Gastroesophageal sphincter (tissue), 3 donors: ENCODE data around the gene KCNJ10.

Experiments
- CTCF ChIP-seq, 4 experiments: fragments of 200-600 bp in 2 of 4; fragments of 450-650 bp in 2 of 4; sonication (generic) in 1 of 4; IDR thresholded peaks; one replicate each; pipeline ENCODE4 v1.5.1; 2017 to 2019; ENCODE audit warnings: antibody characterized with exemption in 4 of 4, mild to moderate bottlenecking in 2 of 4, moderate library complexity in 2 of 4
- EP300 ChIP-seq: sonication (generic); formaldehyde crosslinking; IDR thresholded peaks from one replicate; pipeline ENCODE4 v1.6.1; 2017; ENCODE audit warnings: antibody characterized with exemption, mild to moderate bottlenecking
- POLR2A ChIP-seq, 2 donors: fragments of 450-650 bp; IDR thresholded peaks; one replicate each; pipeline ENCODE4 v1.6.1; 2017; ENCODE audit warnings: antibody characterized with exemption in 2 of 2, mild to moderate bottlenecking in 2 of 2, moderate library complexity in 1 of 2
- POLR2AphosphoS5 ChIP-seq: sonication (generic); formaldehyde crosslinking; IDR thresholded peaks from one replicate; pipeline ENCODE4 v1.6.1; 2017; ENCODE audit warnings: antibody characterized with exemption

GRCh38 chr1:160082487-160082886, 12.5 kb upstream of the KCNJ10 start:
- TF ChIP-seq EP300 (no peak), CTCF (IDR thresholded peaks at IDR 0.05) (no peak), POLR2A (IDR thresholded peaks at IDR 0.05) (no peak), POLR2AphosphoS5 (no peak)
